SKM-1 (cell line): Measurements from ENCODE around the gene UBE2K.
"Not testable (repeated sequence)": the region's sequence is repeated elsewhere in the genome, so short reads cannot be mapped to it uniquely, and the experiment has no call there.

Experiments
- DNase-seq: peaks from one replicate; lab custom pipeline; 2025; ENCODE audit not compliant: unreplicated experiment; lab: John Stamatoyannopoulos, UW

The UBE2K gene

DNA sequence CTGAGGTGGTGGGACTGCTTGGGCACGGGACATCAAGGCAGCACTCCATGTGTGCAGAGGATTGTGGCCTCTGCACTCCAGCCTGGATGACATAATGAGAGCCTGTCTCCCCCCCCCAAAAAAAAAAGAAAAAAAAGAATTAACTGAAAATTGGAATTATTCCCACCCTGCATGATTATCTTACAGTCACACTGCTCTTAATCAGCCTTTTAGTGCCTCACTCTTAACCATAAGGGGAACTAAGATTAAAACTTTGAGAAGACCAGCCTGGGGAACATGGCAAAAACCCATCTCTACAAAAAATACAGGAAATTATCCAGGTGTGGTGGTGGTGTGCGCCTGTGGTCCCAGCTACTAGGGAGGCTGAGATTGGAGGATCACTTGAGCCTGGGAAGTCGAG, 94.6 kb downstream of the UBE2K start:
- DNase-seq: no peak

DNA sequence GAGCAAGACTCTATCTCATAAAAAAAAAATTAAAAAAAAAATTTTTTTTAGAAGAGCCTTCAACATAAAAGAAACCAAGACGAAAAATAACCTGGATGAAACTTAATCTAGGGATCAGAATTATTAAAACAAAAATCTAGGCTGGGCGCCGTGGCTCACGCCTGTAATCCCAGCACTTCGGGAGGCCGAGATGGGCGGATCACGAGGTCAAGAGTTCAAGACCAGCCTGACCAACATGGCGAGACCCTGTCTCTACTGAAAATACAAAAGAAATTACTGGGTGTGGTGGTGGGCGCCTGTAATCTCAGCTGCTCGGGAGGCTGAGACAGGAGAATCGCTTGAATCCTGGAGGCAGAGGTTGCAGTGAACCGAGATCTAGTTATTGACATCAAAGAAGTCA, 95.0 kb downstream of the UBE2K start:
- not testable (repeated sequence) for DNase-seq

- no peak for DNase-seq
Measured at GRCh38 chr4:39802005-39802404, 104.1 kb downstream of the UBE2K start.

- no peak for DNase-seq
Measured at GRCh38 chr4:39808231-39808749, 110.4 kb downstream of the UBE2K start.

DNA sequence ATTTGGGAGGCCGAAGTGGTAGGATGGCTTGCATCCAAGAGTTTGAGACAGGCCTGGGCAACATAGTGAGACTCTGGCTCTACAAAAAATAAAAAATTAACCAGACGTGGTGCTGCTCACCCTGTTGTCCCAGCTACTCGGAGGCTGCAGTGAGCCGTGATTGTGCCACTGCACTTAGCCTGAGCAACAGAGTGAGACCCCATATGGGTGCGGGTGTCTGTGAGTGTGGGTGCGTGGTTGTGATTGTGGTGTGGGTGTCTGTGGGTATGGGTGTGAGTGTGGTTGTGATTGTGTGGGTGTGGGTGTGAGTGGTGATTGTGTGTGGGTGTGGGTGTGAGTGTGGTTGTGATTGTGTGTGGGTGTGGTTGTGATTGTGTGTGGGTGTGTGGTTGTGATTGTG, 114.6 kb downstream of the UBE2K start:
- DNase-seq: no peak

- DNase-seq: not testable (repeated sequence)
Measured at GRCh38 chr4:39813033-39813432, 115.1 kb downstream of the UBE2K start.

- not testable (repeated sequence) for DNase-seq
Measured at GRCh38 chr4:39813761-39814160, 115.8 kb downstream of the UBE2K start.

GRCh38 chr4:39814403-39815185, 116.7 kb downstream of the UBE2K start:
- DNase-seq: no peak

DNA sequence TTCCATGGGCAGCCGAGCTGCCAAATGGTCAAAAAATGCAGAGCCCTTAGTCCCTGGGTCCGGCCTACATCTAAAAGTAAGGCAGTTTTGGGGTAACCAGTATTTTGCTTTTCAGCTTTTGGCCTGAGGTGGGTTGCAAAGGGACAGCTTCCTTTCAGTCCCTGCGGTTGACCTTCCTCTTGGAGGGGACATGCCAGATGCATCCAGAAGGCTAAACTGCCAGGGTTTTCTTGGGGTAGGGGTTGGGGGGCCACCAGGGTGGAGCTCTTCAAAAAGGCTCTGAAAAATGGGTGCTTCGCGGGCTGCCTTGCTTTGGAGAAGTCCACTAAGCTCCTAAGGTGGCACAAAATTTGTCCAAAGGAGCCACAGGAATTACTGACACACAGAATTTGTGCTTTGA, 120.7 kb downstream of the UBE2K start:
- DNase-seq: no peak

- DNase-seq: no peak
Measured at GRCh38 chr4:39820186-39820585, 122.2 kb downstream of the UBE2K start.

DNA sequence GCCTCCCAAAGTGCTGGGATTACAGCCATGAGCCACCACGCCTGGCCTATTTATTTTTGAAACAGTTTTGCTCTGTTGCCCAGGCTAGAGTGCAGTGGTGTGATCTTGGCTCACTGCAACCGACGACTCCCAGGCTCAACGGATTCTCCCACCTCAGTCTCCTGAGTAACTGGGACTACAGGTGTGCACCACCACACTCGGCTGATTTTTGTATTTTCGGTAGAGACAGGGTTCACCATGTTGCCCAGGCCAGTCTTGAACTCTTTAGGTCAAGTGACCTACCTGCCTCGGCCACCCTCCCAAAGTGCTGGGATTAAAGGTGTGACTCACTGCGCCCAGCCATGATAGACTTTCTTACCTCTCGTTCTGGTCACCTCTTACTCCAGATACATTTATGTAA, 124.0 kb downstream of the UBE2K start:
- DNase-seq: no peak

DNA sequence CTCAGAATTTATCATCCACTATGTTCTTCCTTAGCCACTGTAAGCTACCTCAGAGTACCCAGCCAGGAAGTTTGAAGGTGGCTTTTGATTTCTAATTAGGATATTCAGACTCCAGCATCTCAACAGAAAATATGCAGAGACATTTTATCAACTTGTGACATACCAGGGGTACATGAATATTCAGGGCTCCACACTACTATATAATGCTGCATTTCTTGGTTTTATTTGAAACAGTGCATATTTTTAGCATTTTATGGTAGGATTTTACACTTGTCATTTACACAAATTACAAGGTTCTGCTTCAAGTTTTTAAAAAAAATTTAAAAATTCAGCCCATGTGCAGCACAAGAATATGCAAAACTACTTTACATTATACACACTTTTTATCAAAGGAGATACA, 124.7 kb downstream of the UBE2K start:
- no peak for DNase-seq

DNA sequence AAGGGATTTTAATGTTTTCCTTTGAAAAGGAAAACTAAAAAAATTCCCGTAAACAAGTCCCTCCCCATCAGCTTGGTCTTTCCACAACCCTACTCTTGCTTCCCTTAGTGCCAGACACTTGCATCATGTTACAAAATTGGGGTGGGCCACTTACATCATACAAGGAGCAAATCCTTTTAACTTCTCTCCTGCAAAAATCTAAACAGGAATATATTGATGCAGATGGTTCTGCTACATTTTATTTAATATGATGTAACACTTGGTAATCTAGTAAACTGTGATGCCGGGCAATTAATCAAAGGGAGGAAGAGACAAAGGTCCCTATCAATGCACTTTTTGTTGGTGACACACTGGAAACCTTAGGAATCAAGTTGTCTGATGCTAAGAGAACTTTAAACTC, 125.3 kb downstream of the UBE2K start:
- DNase-seq: no peak

DNA sequence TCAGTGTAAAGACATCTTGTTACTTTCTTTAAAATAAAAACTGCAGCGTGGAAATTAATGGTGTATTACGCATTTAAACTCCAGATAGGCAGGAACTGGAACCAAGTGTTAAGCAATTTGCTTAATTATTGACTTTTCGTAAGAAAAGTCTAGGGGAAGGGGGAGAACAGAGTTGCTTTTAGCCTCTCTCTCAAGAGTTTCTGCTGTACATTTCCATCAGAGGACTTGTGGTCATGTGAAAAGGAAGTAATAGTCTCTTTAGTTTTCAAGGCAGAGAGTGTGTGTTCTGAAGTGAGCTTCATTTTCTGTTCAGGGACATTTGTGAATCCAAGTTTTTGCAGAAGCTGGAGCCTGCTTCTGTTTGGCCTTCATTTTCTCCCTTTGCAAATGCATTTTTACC, 127.2 kb downstream of the UBE2K start:
- DNase-seq: peak; percentile 55

- no peak for DNase-seq
Measured at GRCh38 chr4:39825741-39826231, 127.8 kb downstream of the UBE2K start.
